Endothelial cell of umbilical vein (primary cell): ENCODE data around the gene SIAH1. TPM values are rescaled to one million over a fixed set of nuclear protein-coding genes. Genes with fewer than 3 reads are reported as not detected.

Experiments used
- BruUV-seq: library from RNA; stranded (reverse); fragments of 400-500 nt; replicated peaks from 2 replicates; lab custom pipeline; 2021; lab: Mats Ljungman, UMichigan
- CTCF ChIA-PET: fragments of 300-600, 350-600 bp; sonication (Branson Sonifier 250); formaldehyde crosslinking; loops from one replicate; lab custom pipeline; 2021; ENCODE audit warnings: antibody characterized with exemption, inconsistent platforms; lab: Charles Lee
- POLR2A ChIA-PET: fragments of 300-600, 350-600 bp; sonication (Branson Sonifier 250); formaldehyde crosslinking; loops from one replicate; lab custom pipeline; 2021; ENCODE audit warnings: antibody characterized with exemption, inconsistent platforms; lab: Charles Lee
- DNase-seq: peaks from one replicate; pipeline ENCODE4 v3.0.0-alpha.2; 2011; ENCODE audit warnings: low read depth, low spot score
- FAIRE-seq: peaks from 2 replicates; lab custom pipeline; 2011; peaks lifted over from hg19 to GRCh38; lab: Jason Lieb, UNC
- H2AFZ ChIP-seq: 2 replicates; pipeline ENCODE4 v1.6.0; 2012; ENCODE audit warnings: low read depth, low read length, control low read depth, inconsistent platforms
- H3K27ac ChIP-seq: 2 replicates; pipeline ENCODE4 v1.5.1; 2011; ENCODE audit warnings: low read depth, mild to moderate bottlenecking, control low read depth, low read length, moderate library complexity; ENCODE audit not compliant: insufficient read depth
- H3K27me3 ChIP-seq, 2 experiments: 2 replicates each; pipeline versions ENCODE4 v1.6.0 to v1.6.1; 2011; ENCODE audit warnings: low read length in 2 of 2, mixed read lengths in 1 of 2; ENCODE audit not compliant: control insufficient read depth in 2 of 2, insufficient read depth in 2 of 2
- H3K36me3 ChIP-seq, 2 experiments: 2 replicates in 1 of 2; 3 replicates in 1 of 2; pipeline ENCODE4 v1.5.1; 2011; ENCODE audit warnings: low read length in 2 of 2, mild to moderate bottlenecking in 1 of 2, moderate library complexity in 1 of 2; ENCODE audit not compliant: control insufficient read depth in 2 of 2, insufficient read depth in 2 of 2; ENCODE audit errors: extremely low read depth in 1 of 2
- H3K4me1 ChIP-seq: 3 replicates; pipeline ENCODE4 v1.5.1; 2011; ENCODE audit warnings: mild to moderate bottlenecking, low read length; ENCODE audit not compliant: control insufficient read depth, insufficient read depth; ENCODE audit errors: extremely low read depth
- H3K4me2 ChIP-seq: 2 replicates; pipeline ENCODE4 v1.6.1; 2011; ENCODE audit warnings: low read length, control low read depth, mixed read lengths; ENCODE audit not compliant: insufficient read depth
- H3K4me3 ChIP-seq, 3 experiments: fragments of 200-600 bp in 1 of 3; sonication (generic), shearing (Covaris generic) in 1 of 3; replicated peaks in 1 of 3; 2 replicates each; pipeline ENCODE4 v1.5.1; 2011 to 2016; ENCODE audit warnings: control low read depth in 3 of 3, low read length in 3 of 3, mild to moderate bottlenecking in 2 of 3, inconsistent platforms in 1 of 3, low read depth in 1 of 3, moderate library complexity in 1 of 3; ENCODE audit not compliant: insufficient read depth in 1 of 3
- H3K79me2 ChIP-seq: 2 replicates; pipeline ENCODE4 v1.6.0; 2012; ENCODE audit warnings: low read length, inconsistent platforms; ENCODE audit not compliant: control insufficient read depth, insufficient read depth
- H3K9ac ChIP-seq: replicated peaks from 2 replicates; pipeline ENCODE3; 2011; ENCODE audit warnings: low read length, control low read depth; ENCODE audit not compliant: insufficient read depth; ENCODE audit errors: extremely low read depth
- H3K9me1 ChIP-seq: replicated peaks from 3 replicates; pipeline ENCODE4 v1.6.0; 2011; ENCODE audit warnings: mild to moderate bottlenecking, low read length; ENCODE audit not compliant: control insufficient read depth, insufficient read depth; ENCODE audit errors: extremely low read depth
- H3K9me3 ChIP-seq: replicated peaks from 2 replicates; pipeline ENCODE4 v1.5.1; 2012; ENCODE audit warnings: low read length, inconsistent platforms; ENCODE audit not compliant: control insufficient read depth, insufficient read depth
- H4K20me1 ChIP-seq: replicated peaks from 2 replicates; pipeline ENCODE3; 2011; ENCODE audit warnings: mild to moderate bottlenecking, low read length; ENCODE audit not compliant: control insufficient read depth, insufficient read depth; ENCODE audit errors: extremely low read depth
- EZH2 ChIP-seq: IDR thresholded peaks from 2 replicates; pipeline ENCODE4 v1.6.1; 2012; ENCODE audit warnings: borderline replicate concordance, low read depth, mild to moderate bottlenecking, moderate library complexity, low read length, inconsistent platforms; ENCODE audit not compliant: severe bottlenecking
- FOS ChIP-seq: IDR thresholded peaks from 2 replicates; pipeline ENCODE4 v1.6.1; 2011; ENCODE audit warnings: mild to moderate bottlenecking, low read length, moderate library complexity, borderline replicate concordance; ENCODE audit not compliant: insufficient read depth
- GATA2 ChIP-seq: IDR thresholded peaks from 2 replicates; pipeline ENCODE4 v1.7.0; 2011; ENCODE audit warnings: low read depth, mild to moderate bottlenecking, moderate library complexity, mixed read lengths, low read length; ENCODE audit not compliant: insufficient read length, insufficient read depth
- JUN ChIP-seq: IDR thresholded peaks from 2 replicates; pipeline ENCODE4 v1.6.1; 2011; ENCODE audit warnings: borderline replicate concordance, low read depth; ENCODE audit not compliant: insufficient read length, insufficient read depth
- MYC ChIP-seq: IDR thresholded peaks from one replicate; pipeline ENCODE4 v1.6.1; 2011; ENCODE audit warnings: mild to moderate bottlenecking, low read depth, low read length
- POLR2A ChIP-seq: IDR thresholded peaks from 2 replicates; pipeline ENCODE4 v1.6.1; 2012; ENCODE audit warnings: low read depth, mild to moderate bottlenecking, control low read depth, low read length
- POLR2AphosphoS5 ChIP-seq: IDR thresholded peaks from 2 replicates; pipeline ENCODE4 v1.6.1; 2012; ENCODE audit warnings: low read depth, mild to moderate bottlenecking, control low read depth, low read length, moderate library complexity; ENCODE audit not compliant: insufficient read depth
- dilution Hi-C: fragments of 300-500 bp; cut with MboI; formaldehyde crosslinking; loops from one replicate; pipeline ENCODE4 v1.15.0; 2019; ENCODE audit warnings: low sequenced_read_pairs; ENCODE audit not compliant: extremely low pct_ligation_motif_present
- intact Hi-C: fragments of 100-400 bp; cut with micrococcal nuclease; formaldehyde crosslinking; loops from one replicate; pipeline ENCODE4 v1.10.0; 2022
- polyA plus RNA-seq, 4 experiments: library from polyadenylated mRNA; depleted of rRNA in 3 of 4; stranded (reverse) in 3 of 4; unstranded in 1 of 4; fragments of >200 nt; gene quantifications; 2 replicates each; pipeline versions ENCODE4 v1.2.1 to v1.2.3, GENCODE V29; 2011 to 2012; ENCODE audit warnings: missing spikeins in 1 of 4
- total RNA-seq: library from RNA; stranded (reverse); gene quantifications from 2 replicates; pipeline ENCODE4 v1.2.3, GENCODE V29; 2021
- TF ChIP-seq, protein P1 (sequence below): IDR thresholded peaks from 2 replicates; pipeline ENCODE4 v1.6.1; 2011; ENCODE audit not compliant: insufficient read depth, insufficient read length
- TF ChIP-seq, protein P2 (sequence below), 2 donors: IDR thresholded peaks; 1 replicate in 1 of 2; 2 replicates in 1 of 2; pipeline ENCODE4 v1.5.1; 2011; ENCODE audit warnings: low read length in 2 of 2, mild to moderate bottlenecking in 2 of 2, moderate library complexity in 2 of 2, control low read depth in 1 of 2, inconsistent platforms in 1 of 2, low read depth in 1 of 2; ENCODE audit not compliant: insufficient read depth in 1 of 2; ENCODE audit errors: extremely low read depth in 1 of 2

Gene SIAH1
- total and polyA plus RNA-seq, 2 donors (not counting 3 experiments of a cell fraction or from before 2014, with no cell fraction given), result 14.4 to 19.9 TPM

- Histone ChIP-seq H3K36me3 (no peaks in the 10 kb centered on the region), H3K9me3 (no peaks in the 10 kb centered on the region), H3K9ac (no peak overlapping the region), H3K4me1 (no peaks in the 10 kb centered on the region), H3K27ac (no peak overlapping the region), H3K27me3 (no peaks in the 10 kb centered on the region), H3K4me3 (no peak overlapping the region), H4K20me1 (no peaks in the 10 kb centered on the region), H3K4me2 (no peak overlapping the region), H2AFZ (no peak overlapping the region), H3K9me1 (no peaks in the 10 kb centered on the region), H3K79me2 (no peaks in the 10 kb centered on the region)
- no peak for FAIRE-seq
- CTCF ChIA-PET, result interaction anchor here (0.6 to 1.5 kb wide), 4 partner anchors 13 to 705 kb away, joined by 3 to 4 read pairs (median 3); no protein-coding TSS in a partner anchor
- POLR2A ChIA-PET, result no interaction called here
- BruUV-seq, result no TSS peak
- intact Hi-C loops, result no loop called here
- TF ChIP-seq, protein P1, sequence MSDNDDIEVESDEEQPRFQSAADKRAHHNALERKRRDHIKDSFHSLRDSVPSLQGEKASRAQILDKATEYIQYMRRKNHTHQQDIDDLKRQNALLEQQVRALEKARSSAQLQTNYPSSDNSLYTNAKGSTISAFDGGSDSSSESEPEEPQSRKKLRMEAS, result no peak
- TF ChIP-seq JUN (no peak), POLR2A (no peak), POLR2AphosphoS5 (no peak), FOS (no peak), EZH2 (no peak), GATA2 (no peak), MYC (no peak)
- TF ChIP-seq, protein P2, sequence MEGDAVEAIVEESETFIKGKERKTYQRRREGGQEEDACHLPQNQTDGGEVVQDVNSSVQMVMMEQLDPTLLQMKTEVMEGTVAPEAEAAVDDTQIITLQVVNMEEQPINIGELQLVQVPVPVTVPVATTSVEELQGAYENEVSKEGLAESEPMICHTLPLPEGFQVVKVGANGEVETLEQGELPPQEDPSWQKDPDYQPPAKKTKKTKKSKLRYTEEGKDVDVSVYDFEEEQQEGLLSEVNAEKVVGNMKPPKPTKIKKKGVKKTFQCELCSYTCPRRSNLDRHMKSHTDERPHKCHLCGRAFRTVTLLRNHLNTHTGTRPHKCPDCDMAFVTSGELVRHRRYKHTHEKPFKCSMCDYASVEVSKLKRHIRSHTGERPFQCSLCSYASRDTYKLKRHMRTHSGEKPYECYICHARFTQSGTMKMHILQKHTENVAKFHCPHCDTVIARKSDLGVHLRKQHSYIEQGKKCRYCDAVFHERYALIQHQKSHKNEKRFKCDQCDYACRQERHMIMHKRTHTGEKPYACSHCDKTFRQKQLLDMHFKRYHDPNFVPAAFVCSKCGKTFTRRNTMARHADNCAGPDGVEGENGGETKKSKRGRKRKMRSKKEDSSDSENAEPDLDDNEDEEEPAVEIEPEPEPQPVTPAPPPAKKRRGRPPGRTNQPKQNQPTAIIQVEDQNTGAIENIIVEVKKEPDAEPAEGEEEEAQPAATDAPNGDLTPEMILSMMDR (IDR thresholded peaks at IDR 0.05; ENCODE audit: extremely low read depth in 1 of 2, insufficient read depth in 1 of 2, low read depth in 1 of 2, low read length in 2 of 2), result no peak
- DNase-seq, result no peak
- dilution Hi-C loops, result no loop called here
Observed at GRCh38 chr16:48409839-48410632, 24.8 kb upstream of the SIAH1 start.
